ENCODE data around the gene CNTNAP2. TPM values are rescaled to one million over a fixed set of nuclear protein-coding genes. Genes with fewer than 3 reads are reported as not detected.

Gene CNTNAP2
- total and polyA plus RNA-seq, 2 of the 13 experiments (the other 11 are each of a cell fraction or from before 2014, with no cell fraction given) = 0.40 to 0.42 TPM

DNA sequence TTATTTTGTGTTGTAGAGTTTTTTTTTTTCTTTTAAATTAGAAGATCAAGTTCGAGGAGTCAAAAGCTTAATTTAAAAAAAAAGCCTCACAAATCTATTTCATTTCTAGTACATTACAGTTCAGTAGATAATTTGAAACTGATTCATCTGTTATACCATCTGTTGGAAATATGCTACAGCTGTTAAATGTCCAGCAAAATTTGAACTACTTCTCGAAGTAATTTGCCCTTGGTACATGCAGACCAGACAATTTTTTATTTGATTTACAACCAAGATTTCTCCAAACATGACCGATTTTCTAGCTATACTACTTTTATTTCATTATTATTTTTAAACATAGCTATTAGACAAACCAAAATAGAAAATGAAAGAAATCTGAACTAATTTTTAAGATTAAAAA is 647.9 kb downstream of the CNTNAP2 start:
- Histone ChIP-seq H3K27me3 (ENCODE audit: control insufficient read depth in 1 of 2, insufficient read depth in 2 of 2, low read length in 2 of 2) (no peaks in the 10 kb centered on the region), H4K20me1 (ENCODE audit: insufficient read depth, low read length) (no peaks in the 10 kb centered on the region), H3K9me3 (ENCODE audit: low read length) (peaks cover 84% of the 10 kb centered on the region), H3K36me3 (replicated peaks in 1 of 2; ENCODE audit: control insufficient read depth in 1 of 2, insufficient read depth in 2 of 2, low read length in 2 of 2) (no peaks in the 10 kb centered on the region), H3K4me3 (replicated peaks in 1 of 3; ENCODE audit: insufficient read depth in 1 of 3, low read depth in 2 of 3, low read length in 3 of 3) (no peak overlapping the region), H3K27ac (ENCODE audit: extremely low read length, insufficient read depth, low read length) (no peak overlapping the region), H2AFZ (ENCODE audit: low read length) (no peak overlapping the region), H3K79me2 (ENCODE audit: insufficient read depth, low read length) (no peaks in the 10 kb centered on the region), H3K9ac (ENCODE audit: insufficient read depth, low read depth, low read length) (no peak overlapping the region), H3K4me1 (ENCODE audit: insufficient read depth, low read length) (no peaks in the 10 kb centered on the region), H3K4me2 (ENCODE audit: low read depth, low read length) (no peak overlapping the region)
- FAIRE-seq (no peak), DNase-seq (ENCODE audit: low spot score) (no peak), ATAC-seq (no peak)
- intact Hi-C loops (cut with micrococcal nuclease; ENCODE audit: unreplicated experiment) = no loop called here
- BruUV-seq (replicated peaks) = no TSS peak
- ChIA-PET CTCF (ENCODE audit: low intra/inter-chr PET ratio, low total read pairs) (no interaction called here), POLR2A (no interaction called here)
- in situ Hi-C loops (cut with HindIII; ENCODE audit: extremely low pct_ligation_motif_present, low pct_unique_long_range_greater_than_20kb) = no loop called here
- WGBS (ENCODE audit: low lambda C conversion rate) = under 1% methylated on average over 3 of the region's 3 CpGs
- TF ChIP-seq RAD51 (IDR thresholded peaks at IDR 0.05; ENCODE audit: borderline replicate concordance) = no peak

DNA sequence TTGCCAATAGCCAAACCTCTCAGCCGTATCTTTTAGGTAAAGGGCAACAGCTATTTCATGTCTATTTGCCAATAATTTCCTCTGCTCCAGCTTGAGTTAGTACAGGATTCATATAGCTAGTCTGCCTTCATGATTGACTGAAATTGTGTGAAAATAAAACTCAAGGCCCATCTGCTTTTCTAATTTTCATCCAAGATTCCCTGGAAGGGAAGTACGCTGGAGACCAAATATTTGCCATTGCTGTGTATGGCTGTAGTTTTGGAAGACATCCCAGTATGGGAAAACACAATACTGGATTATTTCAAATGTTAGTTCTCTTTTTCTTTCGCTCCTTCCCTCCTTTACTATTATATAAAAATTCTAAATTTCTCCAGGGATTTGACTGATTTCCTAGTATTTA is 652.4 kb downstream of the CNTNAP2 start:
- Histone ChIP-seq H3K9me3 (ENCODE audit: low read length) (peaks cover 85% of the 10 kb centered on the region), H3K27me3 (ENCODE audit: control insufficient read depth in 1 of 2, insufficient read depth in 2 of 2, low read length in 2 of 2) (no peaks in the 10 kb centered on the region), H3K79me2 (ENCODE audit: insufficient read depth, low read length) (no peaks in the 10 kb centered on the region), H3K4me3 (replicated peaks in 1 of 3; ENCODE audit: insufficient read depth in 1 of 3, low read depth in 2 of 3, low read length in 3 of 3) (no peak overlapping the region), H4K20me1 (ENCODE audit: insufficient read depth, low read length) (no peaks in the 10 kb centered on the region), H3K27ac (ENCODE audit: extremely low read length, insufficient read depth, low read length) (no peak overlapping the region), H3K4me2 (ENCODE audit: low read depth, low read length) (no peak overlapping the region), H3K9ac (ENCODE audit: insufficient read depth, low read depth, low read length) (no peak overlapping the region), H3K36me3 (replicated peaks in 1 of 2; ENCODE audit: control insufficient read depth in 1 of 2, insufficient read depth in 2 of 2, low read length in 2 of 2) (no peaks in the 10 kb centered on the region), H3K4me1 (ENCODE audit: insufficient read depth, low read length) (no peaks in the 10 kb centered on the region), H2AFZ (ENCODE audit: low read length) (no peak overlapping the region)
- WGBS (ENCODE audit: low lambda C conversion rate) = 17% methylated on average over 3 of the region's 3 CpGs
- no peak for ATAC-seq
- no peak for FAIRE-seq
- no peak for TF ChIP-seq NCOA1 (CRISPR knock-in tag; IDR thresholded peaks at IDR 0.05)
- intact Hi-C loops (cut with micrococcal nuclease; ENCODE audit: unreplicated experiment) (no loop called here), in situ Hi-C loops (cut with HindIII; ENCODE audit: extremely low pct_ligation_motif_present, low pct_unique_long_range_greater_than_20kb) (no loop called here)
- POLR2A ChIA-PET = no interaction called here
- CTCF ChIA-PET (ENCODE audit: low intra/inter-chr PET ratio, low total read pairs) = no interaction called here
- BruUV-seq (replicated peaks) = no TSS peak
- DNase-seq (ENCODE audit: low spot score) = no peak

DNA sequence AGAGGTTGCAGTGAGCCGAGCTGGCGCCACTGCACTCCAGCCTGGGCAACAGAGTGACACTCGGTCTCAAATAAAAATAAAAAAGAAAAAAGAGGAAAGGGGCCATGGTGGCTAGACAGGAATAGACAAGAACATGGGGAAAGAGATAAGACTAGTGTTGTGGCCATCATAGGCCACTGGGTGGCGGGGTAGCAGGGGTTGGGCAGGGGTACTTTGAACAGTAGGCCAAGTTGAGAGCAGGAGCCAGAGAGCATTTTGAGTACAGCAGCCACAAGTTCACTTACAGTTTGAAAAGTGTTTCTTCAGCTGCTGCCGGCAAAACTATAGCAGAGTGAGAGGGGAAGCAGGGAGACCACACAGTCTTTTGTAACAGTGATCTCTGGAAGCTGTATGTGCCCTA is 656.0 kb downstream of the CNTNAP2 start:
- H3K27me3 ChIP-seq (ENCODE audit: control insufficient read depth in 1 of 2, insufficient read depth in 2 of 2, low read length in 2 of 2) = no peaks in the 10 kb centered on the region
- in situ Hi-C loops (cut with HindIII; ENCODE audit: extremely low pct_ligation_motif_present, low pct_unique_long_range_greater_than_20kb) = no loop called here
- WGBS (ENCODE audit: low lambda C conversion rate) = under 1% methylated on average over 5 of the region's 5 CpGs
- FAIRE-seq (no peak), DNase-seq (ENCODE audit: low spot score) (no peak), ATAC-seq (peak; percentile 37; the same call in 1 of the 3 replicates)
- BruUV-seq (replicated peaks) = no TSS peak
- no peak overlapping the region for H3K27ac ChIP-seq (ENCODE audit: extremely low read length, insufficient read depth, low read length)
- no peak overlapping the region for H3K4me2 ChIP-seq (ENCODE audit: low read depth, low read length)
- no peaks in the 10 kb centered on the region for H3K36me3 ChIP-seq (replicated peaks in 1 of 2; ENCODE audit: control insufficient read depth in 1 of 2, insufficient read depth in 2 of 2, low read length in 2 of 2)
- H4K20me1 ChIP-seq (ENCODE audit: insufficient read depth, low read length) = no peaks in the 10 kb centered on the region
- ChIA-PET POLR2A (no interaction called here), CTCF (ENCODE audit: low intra/inter-chr PET ratio, low total read pairs) (no interaction called here)
- H3K79me2 ChIP-seq (ENCODE audit: insufficient read depth, low read length) = no peaks in the 10 kb centered on the region
- no peaks in the 10 kb centered on the region for H3K4me1 ChIP-seq (ENCODE audit: insufficient read depth, low read length)
- no peak overlapping the region for H3K4me3 ChIP-seq (replicated peaks in 1 of 3; ENCODE audit: insufficient read depth in 1 of 3, low read depth in 2 of 3, low read length in 3 of 3)
- no peak overlapping the region for H2AFZ ChIP-seq (ENCODE audit: low read length)
- peaks cover 78% of the 10 kb centered on the region for H3K9me3 ChIP-seq (ENCODE audit: low read length)
- intact Hi-C loops (cut with micrococcal nuclease; ENCODE audit: unreplicated experiment) = no loop called here
- H3K9ac ChIP-seq (ENCODE audit: insufficient read depth, low read depth, low read length) = no peak overlapping the region
- TF ChIP-seq ZC3H13 (CRISPR knock-in tag; IDR thresholded peaks at IDR 0.05) (no peak), ZNF382 (CRISPR knock-in tag; IDR thresholded peaks at IDR 0.05; ENCODE audit: borderline replicate concordance) (no peak), TEAD2 (CRISPR knock-in tag; IDR thresholded peaks at IDR 0.05) (no peak), NR2F2 (IDR thresholded peaks at IDR 0.05; ENCODE audit: borderline replicate concordance, low read depth) (no peak), TCF7 (IDR thresholded peaks at IDR 0.05; ENCODE audit: low read depth) (no peak), PHF21A (CRISPR knock-in tag; IDR thresholded peaks at IDR 0.05) (no peak), KDM5B (CRISPR knock-in tag; IDR thresholded peaks at IDR 0.05; ENCODE audit: borderline replicate concordance) (no peak), ZNF558 (CRISPR knock-in tag; IDR thresholded peaks at IDR 0.05; ENCODE audit: borderline replicate concordance) (no peak), CREM (IDR thresholded peaks at IDR 0.05) (no peak), CREM (CRISPR knock-in tag; IDR thresholded peaks at IDR 0.05) (no peak), AKAP8 (CRISPR knock-in tag; IDR thresholded peaks at IDR 0.05) (no peak)
